GM15510 (cell line): ENCODE measurements around the gene ZCWPW1.

ENCODE experiments used
- POLR2A ChIP-seq: IDR thresholded peaks from 3 replicates; pipeline ENCODE4 v1.6.1; 2011; ENCODE audit warnings: borderline replicate concordance; ENCODE audit not compliant: insufficient read length; ENCODE audit errors: extremely low read depth

ZCWPW1 gene

GRCh38 chr7:100425347-100425746 lies 3.2 kb downstream of the ZCWPW1 start:
- no peak for TF ChIP-seq POLR2A

- no peak for TF ChIP-seq POLR2A
Observed at GRCh38 chr7:100423315-100423714, 5.2 kb downstream of the ZCWPW1 start.

GRCh38 chr7:100419660-100420226 lies 8.8 kb downstream of the ZCWPW1 start:
- TF ChIP-seq POLR2A: no peak

DNA sequence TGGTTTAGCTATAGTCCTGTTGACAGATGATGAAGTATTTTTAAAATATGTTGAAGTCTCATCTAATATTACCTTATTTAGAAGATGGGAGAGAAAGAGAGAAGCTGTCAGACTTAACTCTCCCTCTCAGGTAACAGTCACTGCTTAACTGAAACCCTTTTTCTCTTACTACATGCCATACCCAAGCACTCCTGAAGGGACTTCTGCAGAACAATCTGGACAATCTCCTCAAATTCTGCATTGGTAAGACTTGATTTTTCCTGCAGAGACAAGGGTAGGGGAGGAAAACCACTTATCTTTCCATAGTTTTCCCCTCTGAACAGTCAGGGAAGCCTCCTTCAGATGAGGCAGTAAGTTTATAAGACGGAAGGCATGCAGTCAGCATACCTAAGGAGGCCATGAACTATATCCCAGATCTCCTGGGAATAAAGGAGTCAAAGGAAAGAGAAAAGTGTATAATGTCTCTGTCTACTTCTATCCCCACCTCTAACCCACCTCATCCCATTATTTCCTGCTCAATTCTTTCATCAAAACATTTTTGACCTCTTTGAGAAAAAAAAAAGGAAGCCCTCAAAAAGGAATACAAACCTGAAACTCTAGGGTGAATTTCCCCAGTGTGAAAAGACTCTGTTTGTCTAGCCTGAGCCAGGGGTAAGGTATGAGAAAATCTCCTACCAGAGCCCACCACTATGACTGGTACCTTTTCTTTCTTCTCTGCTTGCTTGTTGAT lies 9.4 kb downstream of the ZCWPW1 start:
- no peak for TF ChIP-seq POLR2A

- TF ChIP-seq POLR2A: no peak
Observed at GRCh38 chr7:100415448-100415847, 13.1 kb downstream of the ZCWPW1 start.

DNA sequence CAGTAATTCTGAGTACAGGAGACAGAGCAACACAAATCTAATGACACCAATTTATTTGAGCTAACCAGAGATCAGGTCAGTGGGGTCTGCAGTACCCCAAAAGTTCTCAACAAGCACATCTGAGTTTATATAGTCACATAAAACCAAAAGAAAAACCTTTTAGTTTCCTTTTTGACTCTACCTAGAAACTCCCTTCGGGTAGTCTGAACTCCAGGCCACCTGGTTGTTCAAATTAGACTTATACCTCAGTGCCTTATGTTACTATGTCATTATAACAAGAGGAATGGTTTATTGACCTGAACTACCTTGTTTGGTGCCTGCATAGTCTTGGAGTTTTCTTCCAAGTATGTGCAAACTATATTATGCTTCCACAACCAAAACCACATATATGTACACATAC lies 14.6 kb downstream of the ZCWPW1 start:
- no peak for TF ChIP-seq POLR2A

- TF ChIP-seq POLR2A: no peak
Observed at GRCh38 chr7:100413346-100413745, 15.2 kb downstream of the ZCWPW1 start.

DNA sequence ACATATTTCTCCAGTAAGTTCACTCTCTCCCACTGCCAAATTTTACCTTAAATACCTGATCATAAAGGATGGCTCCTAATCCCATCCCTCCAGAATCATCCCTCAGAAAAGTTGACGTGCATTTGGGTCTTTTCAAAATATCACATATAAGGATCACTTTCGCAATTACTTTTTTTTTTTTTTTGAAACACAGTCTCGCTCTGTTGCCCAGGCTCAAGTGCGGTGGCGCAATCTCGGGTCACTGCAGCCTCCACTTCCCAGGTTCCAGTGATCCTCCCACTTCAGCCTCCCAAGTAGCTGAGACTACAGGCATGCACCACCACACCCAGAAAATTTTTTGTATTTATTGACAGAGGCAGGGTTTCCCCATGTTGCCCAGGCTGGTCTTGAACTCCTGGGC lies 17.4 kb downstream of the ZCWPW1 start:
- TF ChIP-seq POLR2A: no peak

GRCh38 chr7:100407285-100408180 lies 21.0 kb downstream of the ZCWPW1 start:
- no peak for TF ChIP-seq POLR2A

- TF ChIP-seq POLR2A: no peak
Observed at GRCh38 chr7:100406767-100407166, 21.7 kb downstream of the ZCWPW1 start.

DNA sequence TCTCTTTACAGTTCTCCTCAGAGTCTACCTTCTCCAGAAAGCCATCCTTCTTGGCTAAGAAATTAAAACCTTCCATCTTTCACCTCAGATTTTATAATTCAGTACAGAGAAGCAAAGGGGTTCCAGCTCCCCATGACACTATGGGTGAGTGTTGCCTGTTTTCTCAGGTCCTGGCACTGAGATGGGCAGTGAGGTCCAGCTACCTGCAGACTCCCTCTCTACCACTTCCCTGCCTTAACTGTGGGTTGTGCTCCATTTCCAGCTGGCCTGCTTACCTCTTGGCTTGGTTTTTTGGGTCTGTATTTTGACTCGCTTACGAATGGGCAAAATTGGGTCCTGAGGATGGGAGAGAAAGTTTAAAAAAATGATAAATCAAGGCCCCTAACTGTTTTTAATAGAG lies 26.3 kb downstream of the ZCWPW1 start:
- TF ChIP-seq POLR2A: no peak

DNA sequence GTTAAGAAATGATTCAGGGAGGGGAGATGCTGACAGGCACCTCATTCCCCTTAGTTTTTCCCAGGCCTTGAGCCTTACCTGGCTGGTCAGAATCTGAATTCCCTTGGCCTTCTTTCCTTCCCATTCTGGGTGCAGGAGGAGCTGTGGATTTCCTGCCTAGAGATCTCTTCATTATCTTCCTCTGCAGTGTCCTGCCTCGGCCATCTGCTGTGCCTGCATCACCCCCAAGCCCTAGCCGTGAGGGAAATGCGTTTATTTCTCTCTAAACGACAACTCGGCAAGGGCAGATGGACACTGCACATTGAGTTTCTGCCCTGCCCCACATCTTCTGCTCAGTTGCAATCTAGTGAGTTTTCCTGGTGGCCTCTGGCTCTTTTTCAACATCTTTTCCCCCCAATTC lies 26.7 kb downstream of the ZCWPW1 start:
- no peak for TF ChIP-seq POLR2A

GRCh38 chr7:100400656-100401055 lies 27.8 kb downstream of the ZCWPW1 start:
- no peak for TF ChIP-seq POLR2A

- TF ChIP-seq POLR2A: no peak
Observed at GRCh38 chr7:100400041-100400440, 28.5 kb downstream of the ZCWPW1 start.

GRCh38 chr7:100398239-100398638 lies 30.3 kb downstream of the ZCWPW1 start:
- no peak for TF ChIP-seq POLR2A
